CD14-positive monocyte (primary cell): ENCODE data around the gene F8. TPM values are rescaled to one million over a fixed set of nuclear protein-coding genes. Genes with fewer than 3 reads are reported as not detected.

Experiments
- DNase-seq, 3 donors: peaks; one replicate each; pipeline ENCODE4 v3.0.0-alpha.2; 2011 to 2022
- H2AFZ ChIP-seq: 2 replicates; pipeline ENCODE4 v1.6.0; 2012; ENCODE audit warnings: mild to moderate bottlenecking, low read depth, low read length, inconsistent platforms; ENCODE audit not compliant: insufficient read depth, poor library complexity, severe bottlenecking
- H3K27ac ChIP-seq, 2 donors: 1 replicate in 1 of 2; 2 replicates in 1 of 2; pipeline ENCODE4 v1.5.1; 2012 to 2013; ENCODE audit warnings: low read length in 2 of 2, control low read depth in 1 of 2, inconsistent platforms in 1 of 2, low read depth in 1 of 2, mild to moderate bottlenecking in 1 of 2
- H3K27me3 ChIP-seq, 2 donors: one replicate each; pipeline versions ENCODE4 v1.6.0 to v1.6.1; 2011 to 2013; ENCODE audit warnings: low read length in 2 of 2; ENCODE audit not compliant: control insufficient read depth in 2 of 2, insufficient read depth in 2 of 2
- H3K36me3 ChIP-seq, 2 donors: replicated peaks in 1 of 2; 1 replicate in 1 of 2; 2 replicates in 1 of 2; pipeline versions ENCODE4 v1.5.1 to v1.6.1; 2012 to 2013; ENCODE audit warnings: low read length in 2 of 2, control low read depth in 1 of 2, inconsistent platforms in 1 of 2, mild to moderate bottlenecking in 1 of 2; ENCODE audit not compliant: insufficient read depth in 2 of 2, control insufficient read depth in 1 of 2
- H3K4me1 ChIP-seq, 2 donors: 1 replicate in 1 of 2; 2 replicates in 1 of 2; pipeline versions ENCODE4 v1.5.1 to v1.6.1; 2012 to 2013; ENCODE audit warnings: low read length in 2 of 2, control low read depth in 1 of 2, inconsistent platforms in 1 of 2, mild to moderate bottlenecking in 1 of 2, moderate library complexity in 1 of 2; ENCODE audit not compliant: insufficient read depth in 2 of 2, control insufficient read depth in 1 of 2
- H3K4me2 ChIP-seq: replicated peaks from 2 replicates; pipeline ENCODE3; 2012; ENCODE audit warnings: low read length, moderate library complexity, mild to moderate bottlenecking; ENCODE audit not compliant: poor library complexity, severe bottlenecking; ENCODE audit errors: extremely low read depth
- H3K4me3 ChIP-seq, 3 experiments: fragments of 200-600 bp in 1 of 3; sonication (generic) in 1 of 3; replicated peaks in 1 of 3; 1 replicate in 2 of 3; 2 replicates in 1 of 3; pipeline ENCODE4 v1.5.1; 2011 to 2013; ENCODE audit warnings: low read length in 3 of 3, mild to moderate bottlenecking in 3 of 3, control low read depth in 2 of 3, low read depth in 2 of 3, inconsistent platforms in 1 of 3, moderate library complexity in 1 of 3
- H3K79me2 ChIP-seq: 2 replicates; pipeline ENCODE4 v1.6.0; 2012; ENCODE audit warnings: mild to moderate bottlenecking, control low read depth, inconsistent platforms, low read length, moderate library complexity; ENCODE audit not compliant: insufficient read depth
- H3K9ac ChIP-seq: 2 replicates; pipeline ENCODE4 v1.6.0; 2017; ENCODE audit warnings: low read length, mild to moderate bottlenecking; ENCODE audit not compliant: insufficient read depth, poor library complexity, severe bottlenecking
- H3K9me3 ChIP-seq, 2 donors: replicated peaks in 1 of 2; 1 replicate in 1 of 2; 2 replicates in 1 of 2; pipeline versions ENCODE4 v1.5.1 to v1.6.1; 2012 to 2013; ENCODE audit warnings: low read length in 2 of 2, control low read depth in 1 of 2; ENCODE audit not compliant: control insufficient read depth in 1 of 2, insufficient read depth in 1 of 2
- H4K20me1 ChIP-seq: 2 replicates; pipeline ENCODE4 v1.6.0; 2012; ENCODE audit warnings: mild to moderate bottlenecking, low read length, control low read depth, moderate library complexity; ENCODE audit not compliant: insufficient read depth
- H3K27ac Mint-ChIP-seq, 7 donors: one replicate each; pipeline ENCODE4 v1.8.0; 2020; ENCODE audit warnings: mild to moderate bottlenecking in 7 of 7, mixed read lengths in 7 of 7, moderate library complexity in 6 of 7, inconsistent platforms in 2 of 7
- H3K27me3 Mint-ChIP-seq, 3 donors: one replicate each; pipeline ENCODE4 v1.8.0; 2021 to 2022; ENCODE audit warnings: low read depth in 3 of 3, mild to moderate bottlenecking in 3 of 3, mixed read lengths in 3 of 3, moderate library complexity in 3 of 3, inconsistent platforms in 1 of 3
- H3K36me3 Mint-ChIP-seq, 2 donors: one replicate each; pipeline ENCODE4 v1.8.0; 2020; ENCODE audit warnings: mixed read lengths in 2 of 2, inconsistent platforms in 1 of 2, mild to moderate bottlenecking in 1 of 2
- H3K4me1 Mint-ChIP-seq: one replicate; pipeline ENCODE4 v1.8.0; 2020; ENCODE audit warnings: mild to moderate bottlenecking, mixed read lengths
- H3K4me3 Mint-ChIP-seq, 2 donors: one replicate each; pipeline ENCODE4 v1.8.0; 2020; ENCODE audit warnings: mild to moderate bottlenecking in 2 of 2, mixed read lengths in 2 of 2, moderate library complexity in 1 of 2
- H3K9me3 Mint-ChIP-seq, 7 donors: one replicate each; pipeline ENCODE4 v1.8.0; 2020 to 2022; ENCODE audit warnings: mixed read lengths in 7 of 7, mild to moderate bottlenecking in 6 of 7, moderate library complexity in 6 of 7, inconsistent platforms in 2 of 7
- CTCF ChIP-seq: fragments of 200-600 bp; IDR thresholded peaks from one replicate; pipeline ENCODE4 v1.8.0; 2022; ENCODE audit warnings: antibody characterized with exemption, mild to moderate bottlenecking
- WGBS: methylation state at CpG from one replicate; pipeline ENCODE4 v1.1.5; 2013; ENCODE audit warnings: missing lambda C conversion rate; ENCODE audit not compliant: insufficient coverage; 5-methylcytosine and 5-hydroxymethylcytosine counted together
- intact Hi-C, 2 donors: fragments of 100-400 bp; cut with micrococcal nuclease; formaldehyde crosslinking; loops; one replicate each; pipeline versions ENCODE4 v1.15.0 to v1.15.1; 2023
- polyA minus RNA-seq: library from RNA; depleted of rRNA, polyadenylated mRNA; stranded (reverse); fragments of >200 nt; gene quantifications from 2 replicates; pipeline ENCODE4 v1.2.3, GENCODE V29; 2012
- polyA plus RNA-seq, 3 donors: library from polyadenylated mRNA; depleted of rRNA in 1 of 3; unstranded in 2 of 3; stranded (reverse) in 1 of 3; fragments of 300-500 nt in 2 of 3; fragments of >200 nt in 1 of 3; fragmentation: Illumina TruSeq in 2 of 3; gene quantifications; 1 replicate in 2 of 3; 2 replicates in 1 of 3; pipeline ENCODE4 v1.2.3, GENCODE V29; 2012 to 2021
- total RNA-seq, 12 experiments: library from RNA in 1 of 12; stranded (reverse) in 1 of 12; fragments of 120-200 nt in 1 of 12; gene quantifications; one replicate each; pipeline ENCODE4 v1.2.4 and lab custom pipeline; 2013 to 2026; ENCODE audit warnings: mixed read lengths in 6 of 12, inconsistent platforms in 1 of 12

F8 gene
- 3.3 TPM for total RNA-seq (2013)
- polyA plus RNA-seq (1 to 10 TPM; 1.5 to 4.5 (median 4.3) TPM), polyA minus RNA-seq (1.4 and 2.4 TPM in 2 replicates), total RNA-seq (lab: John Stamatoyannopoulos, UW) (5.1 to 29.8 (median 7.0) reads per million in 11 experiments)

- no peak within 1 kb of the TSS for H3K27ac ChIP-seq
- H3K9me3 Mint-ChIP-seq, result peaks cover 0 to 5% (median 0%) of the 10 kb centered on the region in 7 donors
- H3K4me2 ChIP-seq, result no peak within 1 kb of the TSS
- H3K27ac Mint-ChIP-seq, result no peak within 1 kb of the TSS
- H4K20me1 ChIP-seq, result no peaks in the 10 kb centered on the region
- no peak within 1 kb of the TSS for H2AFZ ChIP-seq
- H3K36me3 ChIP-seq, result no peaks in the 10 kb centered on the region
- no peak within 1 kb of the TSS for H3K9ac ChIP-seq
- peaks cover 0 to 2% of the 10 kb centered on the region in 2 donors for H3K27me3 ChIP-seq
- intact Hi-C loops, result no loop called here
- no peak for TF ChIP-seq CTCF
- no peak for DNase-seq
- no peaks in the 10 kb centered on the region for H3K36me3 Mint-ChIP-seq
- H3K4me1 ChIP-seq, result no peaks in the 10 kb centered on the region
- H3K27me3 Mint-ChIP-seq, result peaks cover 0 to 3% (median 0%) of the 10 kb centered on the region in 3 donors
- H3K4me3 ChIP-seq, result no peak within 1 kb of the TSS
- H3K9me3 ChIP-seq, result no peaks in the 10 kb centered on the region
- no CpG with 5 or more reads among the region's 1 CpG for WGBS
- no peaks in the 10 kb centered on the region for H3K79me2 ChIP-seq
- peaks cover 5% of the 10 kb centered on the region for H3K4me1 Mint-ChIP-seq
- H3K4me3 Mint-ChIP-seq, result no peak within 1 kb of the TSS
Observed at GRCh38 chrX:155022585-155022984, at the start of gene F8. Gene F8 (minus strand): TSS chrX:155022723. CDS start chrX:155022552, 171 bp downstream.

GRCh38 chrX:155071694-155072280, 49.3 kb upstream of the F8 start:
- under 1% methylated on average over 19 of the region's 25 CpGs for WGBS
- H3K27ac Mint-ChIP-seq, result peak overlapping the region; percentile 93 to 98 (median 96)
- Histone ChIP-seq H3K27ac (peak overlapping the region; percentile 92 to 99), H3K79me2 (peaks cover 35% of the 10 kb centered on the region), H3K36me3 (peaks cover 13 to 30% of the 10 kb centered on the region in 2 donors), H3K4me1 (peaks cover 16 to 20% of the 10 kb centered on the region in 2 donors), H4K20me1 (no peaks in the 10 kb centered on the region), H3K27me3 (no peaks in the 10 kb centered on the region), H3K4me3 (peak overlapping the region; percentile 49 to 75 (median 66)), H3K4me2 (peak overlapping the region; percentile 71), H3K9me3 (no peaks in the 10 kb centered on the region), H2AFZ (peak overlapping the region; percentile 70), H3K9ac (peak overlapping the region; percentile 79)
- peaks cover 37% of the 10 kb centered on the region for H3K4me1 Mint-ChIP-seq
- H3K9me3 Mint-ChIP-seq, result peaks cover 0 to 8% (median 0%) of the 10 kb centered on the region in 7 donors
- intact Hi-C loops, result loop anchor here (5.0 kb wide), 1 partner anchor 44 kb away; the partner anchor contains the start of gene FUNDC2 (in 2 of the 2)
- H3K4me3 Mint-ChIP-seq, result peak overlapping the region; percentile 81 to 91
- TF ChIP-seq CTCF, result no peak
- H3K27me3 Mint-ChIP-seq, result no peaks in the 10 kb centered on the region
- peak; percentile 23 to 40 (median 36) for DNase-seq
- H3K36me3 Mint-ChIP-seq, result peaks cover 22 to 27% of the 10 kb centered on the region in 2 donors
